HuH-7.5 (cell line): ENCODE results near the gene F12.
"Not testable (repeated sequence)": the region's sequence is repeated elsewhere in the genome, so short reads cannot be mapped to it uniquely, and the experiment has no call there.

Source experiments
- DNase-seq: peaks from one replicate; pipeline ENCODE4 v3.0.0; 2011; ENCODE audit warnings: low spot score

Gene F12

DNA sequence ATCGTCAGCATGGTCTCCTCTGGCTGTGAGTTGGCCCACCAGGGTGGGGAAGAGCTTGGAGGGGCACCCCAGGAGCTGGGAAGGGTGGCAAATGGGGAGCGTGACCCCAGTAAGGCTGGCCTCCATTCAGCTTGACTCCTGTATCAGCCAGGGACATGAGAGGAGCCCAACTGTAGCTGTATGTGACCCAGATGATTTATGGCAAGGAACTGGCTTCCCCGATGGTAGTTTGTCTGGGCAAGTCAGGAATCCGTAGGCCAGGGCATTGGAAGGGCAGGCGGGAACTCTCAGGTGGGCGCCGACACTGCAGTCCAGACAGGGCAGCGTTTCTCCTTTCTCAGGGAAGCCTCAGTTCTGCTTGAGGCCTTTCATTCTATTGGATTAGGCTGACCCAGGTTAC is 22.8 kb downstream of the F12 start:
- DNase-seq: no peak

GRCh38 chr5:177385720-177386119 is 23.6 kb downstream of the F12 start:
- no peak for DNase-seq

DNA sequence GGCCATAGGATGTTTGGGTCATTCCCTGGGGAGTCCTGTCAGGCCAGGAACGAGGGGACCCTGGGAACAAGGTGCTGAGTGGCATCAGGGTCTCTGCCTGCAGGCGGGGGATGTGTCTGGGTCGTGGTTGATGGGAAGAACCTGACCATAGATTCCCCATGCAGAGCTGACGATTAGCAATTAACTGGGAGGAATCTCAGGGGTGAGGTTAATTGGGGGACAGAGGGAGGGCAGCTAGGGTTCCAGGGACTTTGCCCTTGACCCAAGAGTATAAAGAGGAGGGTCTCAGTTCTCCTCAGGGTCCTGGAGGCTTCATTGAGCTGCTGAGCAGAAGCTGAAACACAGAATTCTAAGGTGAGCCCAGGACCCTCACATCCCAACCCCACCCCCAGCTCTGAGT is 25.2 kb downstream of the F12 start, which contains the start of gene SLC34A1:
SLC34A1 (plus strand) TSS at position 301 of the 400 bp plus-strand sequence. CDS start 1,308 bp downstream, outside the sequence.
- DNase-seq: no peak

- no peak for DNase-seq
Measured at GRCh38 chr5:177383181-177383580, 26.2 kb downstream of the F12 start.

DNA sequence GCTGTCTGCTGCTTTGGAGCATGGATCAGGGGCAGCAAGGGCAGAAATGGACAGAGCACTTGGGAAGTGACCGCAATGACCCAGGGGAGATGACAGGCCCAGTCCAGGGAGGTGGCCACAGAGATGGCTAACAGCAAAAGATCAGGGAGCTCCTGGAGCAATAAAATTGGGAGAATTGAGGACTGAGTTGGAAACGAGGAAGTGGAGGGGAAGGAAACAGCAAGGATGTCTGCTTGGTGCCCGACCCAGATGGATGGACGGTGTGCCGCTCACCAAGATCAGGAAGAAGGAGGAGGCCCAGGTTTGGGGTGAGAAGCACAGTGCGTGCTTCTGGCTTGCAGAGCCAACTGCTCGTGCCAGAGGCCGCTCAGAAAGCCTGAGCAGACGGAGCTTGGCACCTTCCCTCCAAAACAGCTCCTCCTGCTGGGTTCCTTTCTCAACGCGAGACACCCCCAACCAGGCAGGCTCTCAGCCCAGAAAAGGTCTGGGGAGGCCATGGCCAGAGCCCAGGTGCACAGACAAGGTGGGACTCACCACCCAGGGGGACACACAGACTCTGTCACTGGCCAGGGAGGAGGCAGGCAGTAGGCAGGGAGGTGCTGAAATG is 26.8 kb downstream of the F12 start:
- DNase-seq: no peak

GRCh38 chr5:177380805-177381126 is 28.6 kb downstream of the F12 start:
- DNase-seq: no peak

DNA sequence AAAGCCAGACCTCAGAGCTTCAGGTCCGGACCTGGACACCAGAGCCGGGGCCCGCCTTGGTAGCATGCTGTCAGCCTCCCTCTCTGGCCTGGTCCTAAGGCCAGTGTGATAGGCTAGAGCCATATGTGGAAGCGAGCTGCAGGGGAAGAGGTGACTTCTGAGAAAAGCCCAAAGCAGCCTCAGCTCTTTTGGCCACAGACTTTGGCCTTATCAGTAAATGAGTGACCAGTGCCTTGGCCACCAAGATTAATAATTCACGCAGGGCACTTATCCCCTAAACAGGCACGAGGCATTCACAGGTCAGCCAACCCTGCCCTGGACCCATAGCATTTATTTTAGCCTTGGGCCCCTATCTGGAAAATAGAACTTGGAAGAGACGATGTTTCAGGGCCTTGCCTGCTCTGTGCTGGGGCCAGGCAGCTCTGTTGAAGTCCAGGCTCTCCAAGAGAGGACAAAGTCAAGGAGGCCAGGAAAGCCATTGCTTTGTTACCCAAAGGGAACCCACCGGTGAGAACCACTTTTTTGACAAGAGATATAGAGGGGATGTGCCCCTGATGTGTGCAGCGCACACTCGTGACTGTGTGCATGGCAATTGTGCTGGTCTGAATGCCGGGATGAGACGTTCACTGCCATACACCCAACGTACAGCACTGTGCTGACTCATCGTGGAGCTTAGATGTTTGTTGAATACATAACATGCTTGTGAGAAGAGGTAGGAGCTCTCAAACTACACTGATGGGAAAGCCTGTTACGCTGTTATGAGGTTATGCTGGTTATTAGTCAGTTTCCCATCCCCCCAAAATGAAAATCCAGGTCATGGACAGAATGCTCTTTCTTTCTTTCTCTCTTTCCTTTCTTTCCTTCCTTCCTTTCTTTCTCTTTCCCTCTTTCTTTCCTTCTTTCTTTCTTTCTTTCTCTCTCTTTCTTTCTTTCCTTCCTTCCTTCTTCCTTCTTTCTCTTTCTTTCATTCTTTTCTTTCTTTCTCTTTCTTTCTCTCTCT is 30.2 kb downstream of the F12 start:
- DNase-seq: peak; percentile 78

GRCh38 chr5:177377851-177378776 is 31.2 kb downstream of the F12 start:
- no peak for DNase-seq

DNA sequence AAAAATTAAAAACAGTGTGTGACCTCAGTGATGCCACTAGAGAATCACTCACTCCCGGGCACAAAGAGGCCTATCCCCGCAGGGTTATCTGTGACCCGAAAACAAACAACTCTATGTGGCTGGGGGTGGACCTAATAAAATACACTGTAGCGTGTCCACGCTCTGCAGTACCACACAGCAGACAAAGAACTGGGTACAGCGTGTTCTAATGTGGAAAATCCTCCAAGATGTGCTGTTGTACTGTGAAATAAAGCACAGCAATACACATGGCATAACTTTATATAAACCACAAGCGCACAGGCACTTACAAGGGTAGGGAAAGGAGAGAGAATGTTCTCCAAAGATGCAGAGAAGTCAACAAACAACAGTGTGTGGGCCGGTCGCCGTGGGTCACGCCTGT is 33.3 kb downstream of the F12 start:
- no peak for DNase-seq

DNA sequence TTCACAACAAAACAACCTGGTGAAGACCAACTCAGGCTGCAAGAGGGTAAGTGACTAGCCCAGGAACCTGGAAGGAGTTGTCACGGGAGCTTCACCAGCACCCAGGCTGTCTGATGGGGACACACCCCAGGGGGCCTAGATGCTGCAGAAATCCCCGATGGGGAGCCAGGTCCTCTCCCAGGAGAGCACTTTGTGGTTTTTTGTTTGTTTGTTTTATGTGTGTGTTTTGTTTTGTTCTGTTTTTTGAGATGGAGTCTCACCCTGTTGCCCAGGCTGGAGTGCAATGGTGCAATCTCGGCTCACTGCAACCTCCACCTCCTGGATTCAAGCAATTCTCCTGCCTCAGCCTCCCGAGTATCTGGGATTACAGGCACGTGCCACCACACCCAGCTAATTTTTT is 33.8 kb downstream of the F12 start:
- not testable (repeated sequence) for DNase-seq

DNA sequence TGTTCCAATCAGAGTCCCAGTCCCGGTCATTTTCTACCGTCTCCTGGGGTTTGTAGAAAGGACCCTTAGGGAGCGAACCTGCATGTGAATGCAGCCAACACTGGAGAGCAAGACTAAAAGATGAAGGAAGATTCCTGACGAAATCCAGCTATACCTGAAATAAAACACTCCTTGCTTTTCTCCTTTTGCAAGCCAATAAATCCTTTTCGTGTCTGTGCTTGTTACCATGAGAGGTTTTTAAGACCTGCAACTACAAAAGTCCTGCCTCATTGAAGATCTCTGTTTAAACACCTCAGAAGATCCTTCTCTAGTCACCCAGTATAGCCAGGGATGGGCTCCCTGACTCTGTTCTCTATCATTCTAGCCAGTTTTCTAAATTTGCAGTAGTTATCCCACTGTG is 35.2 kb downstream of the F12 start:
- DNase-seq: no peak

GRCh38 chr5:177373806-177374205 is 35.6 kb downstream of the F12 start:
- no peak for DNase-seq

DNA sequence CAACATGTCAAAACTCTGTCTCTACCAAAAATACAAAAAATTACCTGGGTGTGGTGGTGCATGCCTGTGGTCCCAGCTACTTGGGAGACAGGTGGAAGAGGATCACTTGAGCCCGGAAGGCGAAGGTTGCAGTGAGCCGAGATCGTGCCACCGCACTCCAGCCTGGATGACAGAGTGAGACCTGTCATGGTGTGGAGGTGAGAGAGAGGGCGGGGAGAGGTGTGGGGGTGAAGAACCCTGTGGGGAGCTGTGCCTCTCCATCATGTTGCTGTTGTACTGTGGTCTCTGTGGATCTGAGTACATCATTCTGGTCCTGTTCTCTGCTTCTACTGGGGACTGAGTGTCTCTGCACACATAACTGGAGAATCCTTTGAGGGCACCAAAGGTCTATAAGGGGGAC is 36.5 kb downstream of the F12 start:
- DNase-seq: no peak

DNA sequence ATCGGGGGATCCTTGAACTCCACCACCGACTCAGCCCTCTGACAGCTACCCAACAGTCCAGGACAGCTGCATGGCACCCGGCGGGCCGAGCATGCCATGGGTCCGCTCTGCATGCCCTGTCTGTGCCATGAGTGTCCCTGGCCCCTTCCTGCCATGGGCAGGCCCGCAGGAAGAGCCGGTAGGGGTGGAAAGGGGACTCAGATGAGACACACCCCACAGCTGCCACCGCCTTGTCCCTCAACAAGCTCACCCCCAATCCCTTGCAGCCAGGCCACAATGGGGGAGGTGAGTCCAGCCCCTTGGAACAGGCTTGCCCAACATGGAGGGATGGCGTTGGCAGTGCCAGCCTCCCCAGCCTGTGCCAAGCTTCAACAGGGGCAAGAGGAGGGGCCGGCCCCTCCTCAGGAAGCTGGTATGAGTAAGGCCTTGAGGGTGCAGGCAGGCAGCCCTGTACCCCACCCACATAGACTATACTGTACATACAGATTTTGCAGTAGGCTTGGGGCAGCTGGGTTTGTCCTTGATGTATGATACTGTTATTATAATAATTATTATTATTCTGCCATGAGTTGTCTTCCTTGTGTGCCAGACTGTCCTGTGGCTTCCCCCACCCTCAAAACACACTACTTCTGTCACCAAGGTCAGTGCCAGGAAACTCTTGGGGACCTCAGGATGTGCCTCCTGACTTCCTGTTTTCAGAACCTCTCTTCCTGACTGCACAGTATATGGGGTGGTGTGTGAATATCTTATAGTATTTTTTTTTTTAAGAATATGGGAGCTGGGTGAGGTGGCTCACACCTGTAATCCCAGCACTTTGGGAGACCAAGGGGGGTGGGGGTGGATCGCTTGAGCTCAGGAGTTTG is 37.1 kb downstream of the F12 start:
- no peak for DNase-seq

DNA sequence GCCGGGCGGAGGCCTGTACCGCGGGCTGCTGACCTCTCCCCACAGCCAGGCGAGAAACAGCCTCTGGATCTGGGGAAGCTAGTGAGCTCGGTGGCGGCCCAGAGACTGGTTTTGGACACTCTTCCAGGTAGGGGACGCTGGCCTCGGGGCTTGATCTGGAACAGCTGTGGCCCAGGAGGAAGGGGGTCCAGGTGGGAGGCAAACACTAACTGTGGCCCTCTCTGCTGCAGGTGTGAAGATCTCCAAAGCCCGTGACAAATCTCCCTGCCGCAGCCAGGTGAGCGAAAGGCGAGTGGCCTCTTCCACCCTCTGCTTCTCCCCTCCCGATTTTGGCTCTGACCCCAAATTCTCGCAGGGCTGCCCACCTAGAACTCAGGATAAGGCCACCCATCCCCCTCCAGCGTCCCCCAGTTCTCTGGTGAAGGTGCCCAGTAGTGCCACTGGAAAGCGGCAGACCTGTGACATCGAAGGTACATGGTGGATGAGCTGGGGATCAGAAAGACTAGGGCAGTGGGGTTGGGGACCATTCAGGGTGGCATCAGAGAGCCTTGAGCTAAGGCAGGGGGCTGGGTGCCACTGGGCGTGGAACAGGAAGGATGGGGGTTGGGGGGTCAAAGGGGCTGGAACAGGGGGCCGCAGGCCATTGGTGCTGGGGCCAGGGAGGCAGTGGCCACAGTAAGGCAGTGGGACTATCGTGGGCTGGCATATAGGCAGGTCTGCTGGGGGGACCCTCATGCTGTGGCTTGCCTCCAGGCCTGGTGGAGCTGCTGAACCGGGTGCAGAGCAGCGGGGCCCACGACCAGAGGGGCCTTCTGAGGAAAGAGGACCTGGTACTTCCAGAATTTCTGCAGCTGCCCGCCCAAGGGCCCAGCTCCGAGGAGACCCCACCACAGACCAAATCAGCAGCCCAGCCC is 38.0 kb downstream of the F12 start:
- DNase-seq: no peak

DNA sequence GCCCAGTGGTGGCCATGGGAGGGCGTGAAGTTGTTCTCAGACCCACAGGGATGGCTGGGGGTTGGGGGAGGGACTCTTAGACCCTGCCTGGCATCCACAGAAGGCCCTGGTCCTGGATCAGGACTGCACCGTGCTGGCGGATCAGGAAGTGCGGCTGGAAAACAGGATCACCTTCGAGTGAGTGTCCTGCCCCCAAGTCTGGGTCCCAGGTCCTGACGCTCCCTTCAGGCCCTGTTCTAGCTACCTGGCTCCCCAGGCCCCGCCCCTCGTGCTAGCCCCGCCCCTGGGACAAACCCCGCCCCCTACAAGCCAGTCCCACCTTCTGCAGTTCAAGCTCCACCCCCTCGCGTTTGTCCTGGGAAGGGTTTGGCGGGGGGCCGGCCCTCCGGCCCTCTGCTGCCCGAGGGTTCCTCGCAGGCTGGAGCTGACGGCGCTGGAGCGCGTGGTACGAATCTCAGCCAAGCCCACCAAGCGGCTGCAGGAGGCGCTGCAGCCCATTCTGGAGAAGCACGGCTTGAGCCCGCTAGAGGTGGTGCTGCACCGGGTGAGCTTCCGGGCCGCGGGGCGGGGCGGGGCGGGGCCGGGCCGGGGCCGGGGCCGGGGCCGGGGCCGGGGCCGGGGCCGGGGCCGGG is 38.8 kb downstream of the F12 start:
- DNase-seq: peak; percentile 96

- no peak for DNase-seq
Measured at GRCh38 chr5:177369645-177370440, 39.5 kb downstream of the F12 start.

- peak; percentile 82 for DNase-seq
Measured at GRCh38 chr5:177368869-177369644, 40.3 kb downstream of the F12 start.
